ENCODE results near the gene MLC1.
"Not testable (repeated sequence)": the region's sequence is repeated elsewhere in the genome, so short reads cannot be mapped to it uniquely, and the experiment has no call there.

Gene MLC1

GRCh38 chr22:50102946-50103345 is 17.7 kb upstream of the MLC1 start:
- DNase-seq (ENCODE audit: low read depth in 2 of 2), result no peak

- no peak for DNase-seq (ENCODE audit: low read depth in 2 of 2)
Observed at GRCh38 chr22:50101870-50102565, 16.8 kb upstream of the MLC1 start.

GRCh38 chr22:50098052-50098451 is 12.8 kb upstream of the MLC1 start:
- DNase-seq (ENCODE audit: low read depth in 2 of 2), result no peak

GRCh38 chr22:50092342-50092741 is 7.1 kb upstream of the MLC1 start:
- no peak for DNase-seq (ENCODE audit: low read depth in 2 of 2)

- DNase-seq (ENCODE audit: low read depth in 2 of 2), result no peak
Observed at GRCh38 chr22:50091092-50091768, 6.0 kb upstream of the MLC1 start.

- DNase-seq (ENCODE audit: low read depth in 2 of 2), result no peak
Observed at GRCh38 chr22:50090412-50090714, 5.1 kb upstream of the MLC1 start.

GRCh38 chr22:50089682-50090411 is 4.6 kb upstream of the MLC1 start, which contains the start of gene MOV10L1:
MOV10L1 (plus strand) TSS chr22:50090006; CDS start chr22:50090089, 83 bp downstream.
- DNase-seq (ENCODE audit: low read depth in 2 of 2), result no peak

GRCh38 chr22:50089231-50089630 is 4.0 kb upstream of the MLC1 start:
- DNase-seq (ENCODE audit: low read depth in 2 of 2), result no peak

GRCh38 chr22:50088096-50088495 is 2.9 kb upstream of the MLC1 start:
- no peak for DNase-seq (ENCODE audit: low read depth in 2 of 2)

GRCh38 chr22:50087646-50088045 is 2.4 kb upstream of the MLC1 start:
- no peak for DNase-seq (ENCODE audit: low read depth in 2 of 2)

GRCh38 chr22:50086975-50087374 is 1.7 kb upstream of the MLC1 start:
- DNase-seq (ENCODE audit: low read depth in 2 of 2), result not testable (repeated sequence)

- no peak for DNase-seq (ENCODE audit: low read depth in 2 of 2)
Observed at GRCh38 chr22:50086526-50086925, 1.3 kb upstream of the MLC1 start.

- DNase-seq (ENCODE audit: low read depth in 2 of 2), result no peak
Observed at GRCh38 chr22:50084614-50085021, 608 bp downstream of the MLC1 start.

- no peak for DNase-seq (ENCODE audit: low read depth in 2 of 2)
Observed at GRCh38 chr22:50084080-50084477, 1.1 kb downstream of the MLC1 start.

GRCh38 chr22:50083462-50084079 is 1.7 kb downstream of the MLC1 start:
- DNase-seq (ENCODE audit: low read depth in 2 of 2), result no peak

GRCh38 chr22:50082961-50083461 is 2.2 kb downstream of the MLC1 start:
- no peak for DNase-seq (ENCODE audit: low read depth in 2 of 2)

GRCh38 chr22:50082197-50082715 is 3.0 kb downstream of the MLC1 start:
- DNase-seq (ENCODE audit: low read depth in 2 of 2), result no peak

- DNase-seq (ENCODE audit: low read depth in 2 of 2), result no peak
Observed at GRCh38 chr22:50081426-50082196, 3.6 kb downstream of the MLC1 start.

- no peak for DNase-seq (ENCODE audit: low read depth in 2 of 2)
Observed at GRCh38 chr22:50080077-50080465, 5.2 kb downstream of the MLC1 start.

- no peak for DNase-seq (ENCODE audit: low read depth in 2 of 2)
Observed at GRCh38 chr22:50078761-50079160, 6.5 kb downstream of the MLC1 start.

- DNase-seq (ENCODE audit: low read depth in 2 of 2), result no peak
Observed at GRCh38 chr22:50078246-50078645, 7.0 kb downstream of the MLC1 start.

Data from fibroblast of skin of left biceps (primary cell).